K562 (cell line): ENCODE results near the gene TOR1B. TPM values are rescaled to one million over a fixed set of nuclear protein-coding genes. Genes with fewer than 3 reads are reported as not detected.
"Not testable (repeated sequence)": the region's sequence is repeated elsewhere in the genome, so short reads cannot be mapped to it uniquely, and the experiment has no call there.

Experiments used
- ATAC-seq: fragments of 200-7000 bp; cut with Tn5 transposase; 3 replicates; pipeline ENCODE4 v1.9.1; 2020; ENCODE audit warnings: moderate library complexity
- BruUV-seq: library from RNA; stranded (reverse); fragments of 400-500 nt; replicated peaks from 2 replicates; lab custom pipeline; 2021; lab: Mats Ljungman, UMichigan
- CTCF ChIA-PET: fragments of 300-600 bp; formaldehyde crosslinking; extraction: SDS; loops from one replicate; lab custom pipeline; 2021; ENCODE audit warnings: low intra/inter-chr PET ratio; lab: Yijun Ruan, JAX
- POLR2A ChIA-PET: fragments of 300-600, 350-650 bp; sonication (Branson Sonifier 250); formaldehyde crosslinking; extraction: SDS; loops from one replicate; lab custom pipeline; 2021; ENCODE audit warnings: antibody characterized with exemption, inconsistent platforms; lab: Yijun Ruan, JAX
- DNase-seq, 4 experiments: peaks; one replicate each; pipeline versions ENCODE4 v3.0.0 to v3.0.0-alpha.2; 2011 to 2018; ENCODE audit warnings: low spot score in 3 of 4, mixed read lengths in 3 of 4; ENCODE audit errors: extremely low read depth in 1 of 4
- FAIRE-seq: peaks from 2 replicates; lab custom pipeline; 2011; peaks lifted over from hg19 to GRCh38; lab: Jason Lieb, UNC
- H2AFZ ChIP-seq: 2 replicates; pipeline ENCODE4 v1.6.0; 2011; ENCODE audit warnings: low read depth, low read length, control low read depth, inconsistent platforms
- H3K27ac ChIP-seq: fragments of 200-600 bp; 3 replicates; pipeline ENCODE4 v1.8.0; 2011; ENCODE audit warnings: low read depth, mild to moderate bottlenecking, control low read depth, inconsistent platforms, low read length, moderate library complexity, mixed read lengths; ENCODE audit errors: extremely low read depth
- H3K27me3 ChIP-seq, 2 experiments: fragments of 300-600 bp in 1 of 2; 2 replicates in 1 of 2; 3 replicates in 1 of 2; pipeline versions ENCODE4 v1.6.0 to v1.8.0; 2011; ENCODE audit warnings: inconsistent platforms in 2 of 2, low read length in 2 of 2, mild to moderate bottlenecking in 1 of 2, mixed read lengths in 1 of 2, moderate library complexity in 1 of 2; ENCODE audit not compliant: control insufficient read depth in 2 of 2, insufficient read depth in 2 of 2
- H3K36me3 ChIP-seq: fragments of 300-600 bp; 3 replicates; pipeline ENCODE4 v1.8.0; 2011; ENCODE audit warnings: mild to moderate bottlenecking, low read length, inconsistent platforms; ENCODE audit not compliant: control insufficient read depth, insufficient read depth
- H3K4me1 ChIP-seq, 2 experiments: fragments of 200-600 bp in 1 of 2; replicated peaks in 1 of 2; 2 replicates in 1 of 2; 3 replicates in 1 of 2; pipeline versions ENCODE4 v1.5.1 to v1.8.0; 2011; ENCODE audit warnings: inconsistent platforms in 2 of 2, low read length in 2 of 2, mild to moderate bottlenecking in 1 of 2, mixed read lengths in 1 of 2, moderate library complexity in 1 of 2; ENCODE audit not compliant: control insufficient read depth in 2 of 2, insufficient read depth in 2 of 2
- H3K4me2 ChIP-seq: 2 replicates; pipeline ENCODE4 v1.6.1; 2011; ENCODE audit warnings: low read length, control low read depth, inconsistent platforms, mixed read lengths; ENCODE audit not compliant: insufficient read depth
- H3K4me3 ChIP-seq: fragments of 200-600 bp; sonication (generic), shearing (Covaris generic); 2 replicates; pipeline ENCODE4 v1.5.1; 2016; ENCODE audit warnings: control low read depth, inconsistent platforms
- H3K79me2 ChIP-seq: fragments of 200-600 bp; 3 replicates; pipeline ENCODE4 v1.8.0; 2011; ENCODE audit warnings: low read length, inconsistent platforms; ENCODE audit not compliant: control insufficient read depth, insufficient read depth
- H3K9ac ChIP-seq, 2 experiments: 2 replicates each; pipeline versions ENCODE4 v1.6.0 to v1.6.1; 2011; ENCODE audit warnings: low read depth in 2 of 2, low read length in 2 of 2, control low read depth in 1 of 2, inconsistent platforms in 1 of 2, mild to moderate bottlenecking in 1 of 2, mixed read lengths in 1 of 2; ENCODE audit not compliant: insufficient read depth in 1 of 2
- H3K9me1 ChIP-seq: one replicate; pipeline ENCODE4 v1.6.0; 2011; ENCODE audit warnings: inconsistent platforms, mild to moderate bottlenecking, low read length, moderate library complexity; ENCODE audit not compliant: control insufficient read depth, insufficient read depth
- H3K9me3 ChIP-seq: replicated peaks from 2 replicates; pipeline ENCODE4 v1.5.1; 2011; ENCODE audit warnings: low read depth, low read length, inconsistent platforms; ENCODE audit not compliant: control insufficient read depth, insufficient read depth
- H4K20me1 ChIP-seq: replicated peaks from 2 replicates; pipeline ENCODE4 v1.6.1; 2011; ENCODE audit warnings: low read length, inconsistent platforms, mixed read lengths; ENCODE audit not compliant: control insufficient read depth, insufficient read depth
- TRIM24 ChIP-seq, 2 experiments: fragments of 450-650 bp; IDR thresholded peaks; 2 replicates each; pipeline ENCODE4 v1.6.1; 2016
- WGBS: fragments of 100-300 bp; shearing (Covaris generic); methylation state at CpG from one replicate; pipeline ENCODE4 v1.1.6; 2016; ENCODE audit warnings: low coverage, mixed read lengths; ENCODE audit not compliant: insufficient coverage; ENCODE audit errors: missing lambda C conversion rate; 5-methylcytosine and 5-hydroxymethylcytosine counted together
- in situ Hi-C: fragments of 300-500 bp; cut with MboI; formaldehyde crosslinking; loops from 4 replicates; pipeline ENCODE4 v1.15.0; 2018; ENCODE audit warnings: inconsistent platforms, mixed read lengths
- intact Hi-C: fragments of 100-400 bp; cut with micrococcal nuclease; formaldehyde crosslinking; loops from 2 replicates; pipeline ENCODE4 v1.14.2; 2022
- polyA plus RNA-seq, 8 experiments: library from polyadenylated mRNA; depleted of rRNA in 4 of 8; stranded (reverse) in 5 of 8; unstranded in 3 of 8; fragments of >200 nt; fragmentation: Nextera tagmentation in 2 of 8; fragmentation: Illumina TruSeq in 1 of 8; extraction: Ambion mirVana in 2 of 8; extraction: Trizol in 1 of 8; gene quantifications; 2 replicates each; pipeline versions ENCODE4 v1.2.1 to v1.2.3, GENCODE V29; 2011 to 2014; ENCODE audit warnings: inconsistent platforms in 1 of 8, missing spikeins in 1 of 8
- total RNA-seq, 7 experiments: library from RNA; depleted of rRNA in 6 of 7; stranded (reverse); fragments of >200 nt in 6 of 7; fragmentation: Illumina TruSeq in 2 of 7; extraction: Trizol in 2 of 7; gene quantifications; 2 replicates each; pipeline versions ENCODE4 v1.2.1 to v1.2.3, GENCODE V29; 2011 to 2021; ENCODE audit warnings: low replicate concordance in 1 of 7
- TF ChIP-seq, protein P1 (sequence below): IDR thresholded peaks from 2 replicates; pipeline ENCODE4 v1.6.1; 2016; ENCODE audit warnings: missing genetic modification characterization, missing compliant biosample characterization

The TOR1B gene
- total and polyA plus RNA-seq, 9 of the 15 experiments (the other 6 are each of a cell fraction or from before 2014, with no cell fraction given), result 4.2 to 36.5 (median 24.6) TPM

DNA sequence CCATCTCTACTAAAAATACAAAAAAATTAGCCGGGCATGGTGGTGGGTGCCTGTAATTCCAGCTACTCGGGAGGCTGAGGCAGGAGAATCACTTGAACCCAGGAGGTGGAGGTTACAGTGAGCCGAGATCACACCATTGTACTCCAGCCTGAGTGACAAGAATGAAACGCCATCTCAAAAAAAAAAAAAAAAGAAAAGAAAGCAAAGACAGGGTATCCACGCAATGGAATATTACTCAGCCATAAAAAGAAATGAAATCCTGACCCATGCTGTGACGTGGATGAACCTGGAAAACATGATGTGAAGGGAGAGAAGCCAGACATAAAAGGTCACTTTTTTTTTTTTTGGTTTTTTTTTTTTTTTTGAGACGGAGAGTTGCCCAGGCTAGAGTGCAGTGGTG lies 42.2 kb upstream of the TOR1B start:
- H3K9me3 ChIP-seq, H3K27me3 ChIP-seq, ATAC-seq, BruUV-seq, FAIRE-seq, in situ Hi-C loops, H2AFZ ChIP-seq, DNase-seq, H3K36me3 ChIP-seq, H3K9ac ChIP-seq, CTCF ChIA-PET, intact Hi-C loops, H3K4me3 ChIP-seq, H3K9me1 ChIP-seq, H4K20me1 ChIP-seq, H3K27ac ChIP-seq, H3K4me2 ChIP-seq, H3K79me2 ChIP-seq: not testable (repeated sequence)
- TF ChIP-seq, protein P1, sequence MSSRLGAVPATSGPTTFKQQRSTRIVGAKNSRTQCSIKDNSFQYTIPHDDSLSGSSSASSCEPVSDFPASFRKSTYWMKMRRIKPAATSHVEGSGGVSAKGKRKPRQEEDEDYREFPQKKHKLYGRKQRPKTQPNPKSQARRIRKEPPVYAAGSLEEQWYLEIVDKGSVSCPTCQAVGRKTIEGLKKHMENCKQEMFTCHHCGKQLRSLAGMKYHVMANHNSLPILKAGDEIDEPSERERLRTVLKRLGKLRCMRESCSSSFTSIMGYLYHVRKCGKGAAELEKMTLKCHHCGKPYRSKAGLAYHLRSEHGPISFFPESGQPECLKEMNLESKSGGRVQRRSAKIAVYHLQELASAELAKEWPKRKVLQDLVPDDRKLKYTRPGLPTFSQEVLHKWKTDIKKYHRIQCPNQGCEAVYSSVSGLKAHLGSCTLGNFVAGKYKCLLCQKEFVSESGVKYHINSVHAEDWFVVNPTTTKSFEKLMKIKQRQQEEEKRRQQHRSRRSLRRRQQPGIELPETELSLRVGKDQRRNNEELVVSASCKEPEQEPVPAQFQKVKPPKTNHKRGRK, result peak; percentile 62; the same call in 1 of the 2 replicates
- TF ChIP-seq TRIM24 (IDR thresholded peaks at IDR 0.05), result 0 out of 4 replicates have a peak, but pooled peaks of 1 of the 2 experiments have one; percentile 18
- peaks cover 23 to 26% of the 10 kb centered on the region in 2 experiments for H3K4me1 ChIP-seq
- POLR2A ChIA-PET, result interaction anchor here (0.6 to 1.5 kb wide), 2 partner anchors 26 to 1483 kb away, joined by 3 to 4 read pairs; no protein-coding TSS in a partner anchor
- WGBS, result 59% methylated on average over 5 of the region's 7 CpGs
